Small intestine (tissue), 7 donors: ENCODE data around the gene RUVBL2. TPM values are rescaled to one million over a fixed set of nuclear protein-coding genes. Genes with fewer than 3 reads are reported as not detected.
A peak's percentile ranks its signal among the peaks of the same experiment; 100 is the strongest.
"Not testable (repeated sequence)": the region's sequence is repeated elsewhere in the genome, so short reads cannot be mapped to it uniquely, and the experiment has no call there.

ENCODE experiments used
- DNase-seq, 2 donors: peaks; one replicate each; pipeline versions ENCODE4 v3.0.0 to v3.0.0-alpha.2; 2013
- FAIRE-seq: peaks from 2 replicates; lab custom pipeline; 2012; peaks lifted over from hg19 to GRCh38; lab: Jason Lieb, UNC
- H3K27ac ChIP-seq, 3 donors: one replicate each; pipeline ENCODE4 v1.5.1; 2013; ENCODE audit warnings: low read length in 2 of 3, mild to moderate bottlenecking in 2 of 3, control low read depth in 1 of 3, inconsistent platforms in 1 of 3, low read depth in 1 of 3, moderate library complexity in 1 of 3
- H3K27me3 ChIP-seq, 3 donors: one replicate each; pipeline ENCODE4 v1.6.1; 2013; ENCODE audit warnings: low read length in 3 of 3, inconsistent platforms in 1 of 3; ENCODE audit not compliant: control insufficient read depth in 3 of 3, insufficient read depth in 3 of 3
- H3K36me3 ChIP-seq, 3 donors: one replicate each; pipeline ENCODE4 v1.6.1; 2013; ENCODE audit warnings: low read length in 3 of 3, inconsistent platforms in 1 of 3, low read depth in 1 of 3, mild to moderate bottlenecking in 1 of 3, moderate library complexity in 1 of 3; ENCODE audit not compliant: control insufficient read depth in 3 of 3, insufficient read depth in 2 of 3
- H3K4me1 ChIP-seq, 3 donors: one replicate each; pipeline ENCODE4 v1.6.1; 2013; ENCODE audit warnings: low read length in 2 of 3, inconsistent platforms in 1 of 3, low read depth in 1 of 3, mild to moderate bottlenecking in 1 of 3, moderate library complexity in 1 of 3; ENCODE audit not compliant: control insufficient read depth in 3 of 3, insufficient read depth in 2 of 3
- H3K4me3 ChIP-seq, 3 donors: one replicate each; pipeline ENCODE4 v1.5.1; 2013; ENCODE audit warnings: low read length in 3 of 3, control low read depth in 1 of 3, inconsistent platforms in 1 of 3, low read depth in 1 of 3, mild to moderate bottlenecking in 1 of 3, moderate library complexity in 1 of 3
- H3K9me3 ChIP-seq, 2 donors: one replicate each; pipeline ENCODE4 v1.6.1; 2013; ENCODE audit warnings: low read depth in 1 of 2, low read length in 1 of 2; ENCODE audit not compliant: control insufficient read depth in 2 of 2, insufficient read depth in 1 of 2
- WGBS, 3 donors: extraction: QIAGEN DNeasy Blood & Tissue Kit; methylation state at CpG; one replicate each; pipeline ENCODE4 v1.1.7; 2013; 5-methylcytosine and 5-hydroxymethylcytosine counted together
- polyA plus RNA-seq, 4 donors: library from polyadenylated mRNA; stranded (reverse) in 3 of 4; unstranded in 1 of 4; fragments of 200-250 nt in 3 of 4; fragments of 120-200 nt in 1 of 4; gene quantifications; one replicate each; pipeline versions ENCODE4 v1.2.1 to v1.2.3, GENCODE V29; 2013
- donor health status: healthy with polysubstance abuse.
- donor health status: control.
- donor health status: control.
- donor health status: Bipolar disorder and iron deficiency.
- donor health status: healthy.

RUVBL2 gene
- polyA plus RNA-seq, 4 donors: 45.4 to 108 (median 57.3) TPM

GRCh38 chr19:49031642-49032301, 38.1 kb downstream of the RUVBL2 start, which contains the start of gene CGB2:
TSS of gene CGB2 (plus strand) at chr19:49031890. CDS start at chr19:49032096, 206 bp downstream.
- peak in 1 of 2 donors; percentile 17 for DNase-seq
- H3K9me3 ChIP-seq, H3K27ac ChIP-seq, H3K27me3 ChIP-seq, H3K4me1 ChIP-seq, H3K36me3 ChIP-seq, H3K4me3 ChIP-seq, FAIRE-seq: not testable (repeated sequence)
- WGBS, 3 donors: 20 to 31% (median 26%) methylated on average over 28 of the region's 28 CpGs

- not testable (repeated sequence) for H3K9me3 ChIP-seq, DNase-seq, H3K27ac ChIP-seq, H3K4me3 ChIP-seq, H3K36me3 ChIP-seq, H3K4me1 ChIP-seq, H3K27me3 ChIP-seq, FAIRE-seq
- WGBS, 3 donors: 50 to 53% (median 53%) methylated on average over 16 to 18 of the region's 18 CpGs
Measured at GRCh38 chr19:49036815-49037214, 43.1 kb downstream of the RUVBL2 start, which contains the start of gene CGB1. TSS of gene CGB1 (minus strand) at chr19:49036895. CDS start at chr19:49036711, 184 bp downstream.

GRCh38 chr19:49038111-49038510, 44.4 kb downstream of the RUVBL2 start:
- not testable (repeated sequence) for FAIRE-seq, DNase-seq
- WGBS, 3 donors: 83 to 91% (median 85%) methylated on average over 5 to 8 of the region's 8 CpGs

GRCh38 chr19:49038557-49039276, 45.0 kb downstream of the RUVBL2 start:
- not testable (repeated sequence) for H3K4me3 ChIP-seq, FAIRE-seq, H3K4me1 ChIP-seq, DNase-seq, H3K27me3 ChIP-seq, H3K36me3 ChIP-seq, H3K9me3 ChIP-seq, H3K27ac ChIP-seq
- 75 to 85% (median 84%) methylated on average over 22 to 26 of the region's 26 CpGs for WGBS, 3 donors

More at GRCh38 chr19:49038111-49038510, 44.4 kb downstream of the RUVBL2 start:
- not testable (repeated sequence) for H3K27me3 ChIP-seq, H3K4me3 ChIP-seq, H3K9me3 ChIP-seq, H3K4me1 ChIP-seq, H3K36me3 ChIP-seq, H3K27ac ChIP-seq

- 43 to 77% (median 63%) methylated on average over 3 to 9 of the region's 9 CpGs for WGBS, 3 donors
- not testable (repeated sequence) for H3K27ac ChIP-seq, H3K4me1 ChIP-seq, FAIRE-seq, H3K36me3 ChIP-seq, H3K27me3 ChIP-seq, H3K4me3 ChIP-seq, H3K9me3 ChIP-seq, DNase-seq
Measured at GRCh38 chr19:49039736-49040135, 46.0 kb downstream of the RUVBL2 start.

GRCh38 chr19:49042177-49042576, 48.5 kb downstream of the RUVBL2 start:
- no peak for FAIRE-seq
- DNase-seq: no peak
- Histone ChIP-seq H3K4me1 (no peaks in the 10 kb centered on the region), H3K36me3 (no peaks in the 10 kb centered on the region), H3K27me3 (no peaks in the 10 kb centered on the region), H3K4me3 (no peak overlapping the region), H3K27ac (no peak overlapping the region), H3K9me3 (no peaks in the 10 kb centered on the region)
- 58 to 72% (median 67%) methylated on average over 15 to 17 of the region's 17 CpGs for WGBS, 3 donors

- not testable (repeated sequence) for H3K9me3 ChIP-seq, H3K27ac ChIP-seq, H3K4me3 ChIP-seq, FAIRE-seq, DNase-seq, H3K36me3 ChIP-seq, H3K4me1 ChIP-seq, H3K27me3 ChIP-seq
- WGBS, 3 donors: 78 to 88% (median 81%) methylated on average over 2 of the region's 4 CpGs
Measured at GRCh38 chr19:49042666-49043065, 49.0 kb downstream of the RUVBL2 start.

GRCh38 chr19:49043548-49043947, 49.9 kb downstream of the RUVBL2 start, which contains the start of gene CGB5:
TSS of gene CGB5 (plus strand) at chr19:49043848. CDS start at chr19:49044210, 362 bp downstream.
- not testable (repeated sequence) for H3K4me1 ChIP-seq, H3K4me3 ChIP-seq, H3K27me3 ChIP-seq, H3K36me3 ChIP-seq, DNase-seq, H3K27ac ChIP-seq, H3K9me3 ChIP-seq, FAIRE-seq
- WGBS, 3 donors: 53 to 66% (median 62%) methylated on average over 14 of the region's 15 CpGs
